ENCODE results near the gene TBC1D1. TPM values are rescaled to one million over a fixed set of nuclear protein-coding genes. Genes with fewer than 3 reads are reported as not detected.

The TBC1D1 gene
- total and polyA plus RNA-seq, 2 experiments from 2014 or later = 53.9 to 151 TPM

DNA sequence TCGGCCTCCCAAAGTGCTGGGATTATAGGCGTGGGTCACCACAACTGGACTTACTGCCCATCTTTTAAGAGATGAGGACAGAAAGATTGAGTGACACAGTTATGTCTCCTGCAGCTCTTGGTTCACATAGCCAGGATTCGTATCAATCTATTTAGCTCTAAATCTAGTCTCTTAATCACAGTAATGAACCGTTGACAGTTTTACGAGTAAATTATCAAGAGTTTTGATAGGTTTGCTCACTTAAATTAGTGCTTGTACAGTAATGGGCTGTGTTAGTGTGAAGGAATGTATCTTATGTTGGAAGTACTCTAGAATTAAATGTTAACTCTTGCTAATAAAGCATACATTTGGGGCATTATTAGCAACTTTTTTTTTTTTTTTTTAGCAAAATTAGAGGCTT, 175.0 kb downstream of the TBC1D1 start:
- ATAC-seq (no peak), DNase-seq (ENCODE audit: low spot score) (no peak)
- Histone ChIP-seq H3K79me2 (replicated peaks; ENCODE audit: insufficient read depth) (no peaks in the 10 kb centered on the region), H3K27ac (ENCODE audit: low read depth) (no peak overlapping the region), H3K36me3 (ENCODE audit: insufficient read depth) (no peaks in the 10 kb centered on the region), H4K20me1 (replicated peaks; ENCODE audit: insufficient read depth) (no peaks in the 10 kb centered on the region; the same call in 1 of the 2 replicates), H2AFZ (no peak overlapping the region), H3K9me2 (ENCODE audit: insufficient read depth) (no peaks in the 10 kb centered on the region), H3K4me3 (no peak overlapping the region), H3K27me3 (ENCODE audit: insufficient read depth) (no peaks in the 10 kb centered on the region), H3K4me1 (ENCODE audit: insufficient read depth) (peaks cover 6% of the 10 kb centered on the region; the same call in 1 of the 2 replicates), H3F3A (replicated peaks; ENCODE audit: low read depth) (no peaks in the 10 kb centered on the region), H3K4me2 (no peak overlapping the region)
- TF ChIP-seq JUNB (IDR thresholded peaks at IDR 0.05; ENCODE audit: unreplicated experiment) = no peak
- TF ChIP-seq, protein P1, sequence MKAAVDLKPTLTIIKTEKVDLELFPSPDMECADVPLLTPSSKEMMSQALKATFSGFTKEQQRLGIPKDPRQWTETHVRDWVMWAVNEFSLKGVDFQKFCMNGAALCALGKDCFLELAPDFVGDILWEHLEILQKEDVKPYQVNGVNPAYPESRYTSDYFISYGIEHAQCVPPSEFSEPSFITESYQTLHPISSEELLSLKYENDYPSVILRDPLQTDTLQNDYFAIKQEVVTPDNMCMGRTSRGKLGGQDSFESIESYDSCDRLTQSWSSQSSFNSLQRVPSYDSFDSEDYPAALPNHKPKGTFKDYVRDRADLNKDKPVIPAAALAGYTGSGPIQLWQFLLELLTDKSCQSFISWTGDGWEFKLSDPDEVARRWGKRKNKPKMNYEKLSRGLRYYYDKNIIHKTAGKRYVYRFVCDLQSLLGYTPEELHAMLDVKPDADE (IDR thresholded peaks at IDR 0.05) = no peak
- no peak for TF ChIP-seq EZH2phosphoT487 (IDR thresholded peaks at IDR 0.05; ENCODE audit: unreplicated experiment)
- TF ChIP-seq, protein P2, sequence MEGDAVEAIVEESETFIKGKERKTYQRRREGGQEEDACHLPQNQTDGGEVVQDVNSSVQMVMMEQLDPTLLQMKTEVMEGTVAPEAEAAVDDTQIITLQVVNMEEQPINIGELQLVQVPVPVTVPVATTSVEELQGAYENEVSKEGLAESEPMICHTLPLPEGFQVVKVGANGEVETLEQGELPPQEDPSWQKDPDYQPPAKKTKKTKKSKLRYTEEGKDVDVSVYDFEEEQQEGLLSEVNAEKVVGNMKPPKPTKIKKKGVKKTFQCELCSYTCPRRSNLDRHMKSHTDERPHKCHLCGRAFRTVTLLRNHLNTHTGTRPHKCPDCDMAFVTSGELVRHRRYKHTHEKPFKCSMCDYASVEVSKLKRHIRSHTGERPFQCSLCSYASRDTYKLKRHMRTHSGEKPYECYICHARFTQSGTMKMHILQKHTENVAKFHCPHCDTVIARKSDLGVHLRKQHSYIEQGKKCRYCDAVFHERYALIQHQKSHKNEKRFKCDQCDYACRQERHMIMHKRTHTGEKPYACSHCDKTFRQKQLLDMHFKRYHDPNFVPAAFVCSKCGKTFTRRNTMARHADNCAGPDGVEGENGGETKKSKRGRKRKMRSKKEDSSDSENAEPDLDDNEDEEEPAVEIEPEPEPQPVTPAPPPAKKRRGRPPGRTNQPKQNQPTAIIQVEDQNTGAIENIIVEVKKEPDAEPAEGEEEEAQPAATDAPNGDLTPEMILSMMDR (conservative IDR thresholded peaks at IDR 0.05; ENCODE audit: low read depth in 2 of 2) = no peak
- TF ChIP-seq ZNF331 (CRISPR knock-in tag; IDR thresholded peaks at IDR 0.05; ENCODE audit: low read depth) = no peak
- no peak for TF ChIP-seq CREB1 (CRISPR knock-in tag; IDR thresholded peaks at IDR 0.05; ENCODE audit: low read depth)
- TF ChIP-seq EZH2 (IDR thresholded peaks at IDR 0.05; ENCODE audit: low read depth, unreplicated experiment) = no peak
- no peak for TF ChIP-seq STAT1 (IDR thresholded peaks at IDR 0.05; ENCODE audit: unreplicated experiment)
- TF ChIP-seq, protein P3, sequence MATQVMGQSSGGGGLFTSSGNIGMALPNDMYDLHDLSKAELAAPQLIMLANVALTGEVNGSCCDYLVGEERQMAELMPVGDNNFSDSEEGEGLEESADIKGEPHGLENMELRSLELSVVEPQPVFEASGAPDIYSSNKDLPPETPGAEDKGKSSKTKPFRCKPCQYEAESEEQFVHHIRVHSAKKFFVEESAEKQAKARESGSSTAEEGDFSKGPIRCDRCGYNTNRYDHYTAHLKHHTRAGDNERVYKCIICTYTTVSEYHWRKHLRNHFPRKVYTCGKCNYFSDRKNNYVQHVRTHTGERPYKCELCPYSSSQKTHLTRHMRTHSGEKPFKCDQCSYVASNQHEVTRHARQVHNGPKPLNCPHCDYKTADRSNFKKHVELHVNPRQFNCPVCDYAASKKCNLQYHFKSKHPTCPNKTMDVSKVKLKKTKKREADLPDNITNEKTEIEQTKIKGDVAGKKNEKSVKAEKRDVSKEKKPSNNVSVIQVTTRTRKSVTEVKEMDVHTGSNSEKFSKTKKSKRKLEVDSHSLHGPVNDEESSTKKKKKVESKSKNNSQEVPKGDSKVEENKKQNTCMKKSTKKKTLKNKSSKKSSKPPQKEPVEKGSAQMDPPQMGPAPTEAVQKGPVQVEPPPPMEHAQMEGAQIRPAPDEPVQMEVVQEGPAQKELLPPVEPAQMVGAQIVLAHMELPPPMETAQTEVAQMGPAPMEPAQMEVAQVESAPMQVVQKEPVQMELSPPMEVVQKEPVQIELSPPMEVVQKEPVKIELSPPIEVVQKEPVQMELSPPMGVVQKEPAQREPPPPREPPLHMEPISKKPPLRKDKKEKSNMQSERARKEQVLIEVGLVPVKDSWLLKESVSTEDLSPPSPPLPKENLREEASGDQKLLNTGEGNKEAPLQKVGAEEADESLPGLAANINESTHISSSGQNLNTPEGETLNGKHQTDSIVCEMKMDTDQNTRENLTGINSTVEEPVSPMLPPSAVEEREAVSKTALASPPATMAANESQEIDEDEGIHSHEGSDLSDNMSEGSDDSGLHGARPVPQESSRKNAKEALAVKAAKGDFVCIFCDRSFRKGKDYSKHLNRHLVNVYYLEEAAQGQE (IDR thresholded peaks at IDR 0.05; ENCODE audit: unreplicated experiment) = no peak
- peaks cover 24% of the 10 kb centered on the region for H3K4me1 Mint-ChIP-seq
- no peak overlapping the region for H3K27ac Mint-ChIP-seq
- H3K36me3 Mint-ChIP-seq (ENCODE audit: low read depth) = peaks cover 5% of the 10 kb centered on the region; the same call in 1 of the 3 replicates
- no peaks in the 10 kb centered on the region for H3K9me3 Mint-ChIP-seq
- H3K27me3 Mint-ChIP-seq (ENCODE audit: insufficient read depth, low read depth, poor library complexity) = no peaks in the 10 kb centered on the region
- H3K4me3 Mint-ChIP-seq = no peak overlapping the region

DNA sequence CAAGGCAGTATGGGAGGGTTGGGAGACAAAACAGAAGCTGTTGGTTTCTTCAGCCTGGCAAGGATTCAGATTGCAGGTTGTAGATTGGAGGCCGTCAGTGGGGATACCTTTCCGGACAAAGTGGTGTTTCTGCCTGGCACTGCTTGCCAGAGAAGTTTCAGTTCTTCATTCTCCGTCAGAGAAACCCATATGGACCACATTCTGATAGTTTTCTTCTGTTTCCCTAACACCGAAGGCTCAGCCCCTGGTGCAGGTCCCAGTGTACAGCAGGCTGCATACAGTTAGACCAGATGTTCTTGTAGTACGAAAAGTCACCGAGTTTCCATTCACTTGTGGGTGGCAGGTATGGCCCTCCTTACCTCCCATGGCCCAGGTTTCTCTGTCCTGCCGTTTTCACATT, 176.6 kb downstream of the TBC1D1 start:
- no peak for DNase-seq (ENCODE audit: low spot score)
- Mint-ChIP-seq H3K27ac (no peak overlapping the region), H3K36me3 (ENCODE audit: low read depth) (peaks cover 5% of the 10 kb centered on the region; the same call in 1 of the 3 replicates), H3K27me3 (ENCODE audit: insufficient read depth, low read depth, poor library complexity) (no peaks in the 10 kb centered on the region), H3K4me3 (no peak overlapping the region), H3K9me3 (no peaks in the 10 kb centered on the region), H3K4me1 (peaks cover 22% of the 10 kb centered on the region)
- Histone ChIP-seq H3K4me3 (no peak overlapping the region), H3K27ac (ENCODE audit: low read depth) (no peak overlapping the region), H4K20me1 (replicated peaks; ENCODE audit: insufficient read depth) (no peaks in the 10 kb centered on the region; the same call in 1 of the 2 replicates), H3K27me3 (ENCODE audit: insufficient read depth) (no peaks in the 10 kb centered on the region), H3K4me2 (no peak overlapping the region), H3K9me2 (ENCODE audit: insufficient read depth) (no peaks in the 10 kb centered on the region), H3K4me1 (ENCODE audit: insufficient read depth) (peaks cover 6% of the 10 kb centered on the region; the same call in 1 of the 2 replicates), H3F3A (replicated peaks; ENCODE audit: low read depth) (no peaks in the 10 kb centered on the region), H3K36me3 (ENCODE audit: insufficient read depth) (no peaks in the 10 kb centered on the region), H3K79me2 (replicated peaks; ENCODE audit: insufficient read depth) (no peaks in the 10 kb centered on the region), H2AFZ (no peak overlapping the region)
- no peak for ATAC-seq
- TF ChIP-seq STAT1 (IDR thresholded peaks at IDR 0.05; ENCODE audit: unreplicated experiment) (no peak), EZH2phosphoT487 (IDR thresholded peaks at IDR 0.05; ENCODE audit: unreplicated experiment) (no peak), JUNB (IDR thresholded peaks at IDR 0.05; ENCODE audit: unreplicated experiment) (no peak), EZH2 (IDR thresholded peaks at IDR 0.05; ENCODE audit: low read depth, unreplicated experiment) (no peak), ZNF114 (CRISPR knock-in tag; IDR thresholded peaks at IDR 0.05) (no peak), CREB1 (CRISPR knock-in tag; IDR thresholded peaks at IDR 0.05; ENCODE audit: low read depth) (no peak), ZNF331 (CRISPR knock-in tag; IDR thresholded peaks at IDR 0.05; ENCODE audit: low read depth) (no peak), POLR2AphosphoS5 (IDR thresholded peaks at IDR 0.05; ENCODE audit: low read depth) (no peak)
- TF ChIP-seq, protein P1 (IDR thresholded peaks at IDR 0.05) = no peak
- TF ChIP-seq, protein P2 (conservative IDR thresholded peaks at IDR 0.05; ENCODE audit: low read depth in 2 of 2) = no peak

Data from GM23338 (cell line).